Neural cell (in vitro differentiated cells): ENCODE results near the gene SACM1L. TPM values are rescaled to one million over a fixed set of nuclear protein-coding genes. Genes with fewer than 3 reads are reported as not detected.

Experiments used
- H2AFZ ChIP-seq: fragments of 200-600, 300-800 bp; sonication (generic), shearing (Covaris generic); 2 replicates; pipeline ENCODE4 v1.6.0; 2014; ENCODE audit warnings: low read depth, mild to moderate bottlenecking, antibody characterized with exemption, low read length, moderate library complexity
- H3F3A ChIP-seq: fragments of 200-600 bp; shearing (Covaris generic); 2 replicates; pipeline ENCODE4 v1.6.1; 2016; ENCODE audit warnings: mild to moderate bottlenecking, moderate library complexity, mixed read lengths, antibody characterized with exemption, low read length; ENCODE audit not compliant: insufficient read depth, poor library complexity, severe bottlenecking
- H3K27ac ChIP-seq: fragments of 200-600, 300-800 bp; sonication (generic), shearing (Covaris generic); 2 replicates; pipeline ENCODE4 v1.5.1; 2014; ENCODE audit warnings: mild to moderate bottlenecking, low read length, moderate library complexity
- H3K27me3 ChIP-seq: fragments of 300-800, 200-600 bp; sonication (generic), shearing (Covaris generic); 2 replicates; pipeline ENCODE4 v1.6.0; 2014; ENCODE audit warnings: mild to moderate bottlenecking, low read depth, low read length, moderate library complexity; ENCODE audit not compliant: insufficient read depth
- H3K36me3 ChIP-seq: fragments of 300-800, 200-600 bp; sonication (generic), shearing (Covaris generic); 2 replicates; pipeline ENCODE4 v1.5.1; 2014; ENCODE audit warnings: mild to moderate bottlenecking, antibody characterized with exemption, low read length, moderate library complexity; ENCODE audit not compliant: insufficient read depth
- H3K4me2 ChIP-seq: fragments of 300-800, 200-600 bp; sonication (generic), shearing (Covaris generic); 2 replicates; pipeline ENCODE4 v1.6.0; 2014; ENCODE audit warnings: mild to moderate bottlenecking, low read length
- H3K4me3 ChIP-seq: fragments of 300-800, 200-600 bp; sonication (generic), shearing (Covaris generic); 2 replicates; pipeline ENCODE4 v1.5.1; 2014; ENCODE audit warnings: mild to moderate bottlenecking, low read length, moderate library complexity
- H3K79me2 ChIP-seq: fragments of 200-600 bp; shearing (Covaris generic); replicated peaks from 2 replicates; pipeline ENCODE4 v1.6.0; 2014; ENCODE audit warnings: mild to moderate bottlenecking, low read length, moderate library complexity; ENCODE audit not compliant: insufficient read depth
- H3K9ac ChIP-seq: fragments of 300-800, 200-600 bp; sonication (generic), shearing (Covaris generic); 2 replicates; pipeline ENCODE4 v1.6.1; 2016; ENCODE audit warnings: mild to moderate bottlenecking, low read length, mixed read lengths
- H3K9me2 ChIP-seq: fragments of 200-600 bp; shearing (Covaris generic); 2 replicates; pipeline ENCODE4 v1.6.1; 2016; ENCODE audit warnings: mild to moderate bottlenecking, low read length, mixed read lengths; ENCODE audit not compliant: insufficient read depth
- H3K9me3 ChIP-seq: fragments of 200-600, 300-800 bp; sonication (generic), shearing (Covaris generic); 2 replicates; pipeline ENCODE4 v1.6.1; 2016; ENCODE audit warnings: mild to moderate bottlenecking, mixed run types, low read length, moderate library complexity, mixed read lengths
- H4K20me1 ChIP-seq: fragments of 200-600 bp; shearing (Covaris generic); 2 replicates; pipeline ENCODE4 v1.6.1; 2016; ENCODE audit warnings: mild to moderate bottlenecking, mixed run types; ENCODE audit not compliant: insufficient read depth
- EP300 ChIP-seq: fragments of 450-650 bp; conservative IDR thresholded peaks from 2 replicates; pipeline ENCODE4 v1.6.1; 2014; ENCODE audit warnings: antibody characterized with exemption, mild to moderate bottlenecking, moderate library complexity; ENCODE audit not compliant: poor library complexity, severe bottlenecking
- EZH2 ChIP-seq: fragments of 200-600, 300-800 bp; shearing (Covaris generic), sonication (generic); IDR thresholded peaks from 2 replicates; pipeline ENCODE4 v1.6.1; 2014; ENCODE audit warnings: antibody characterized with exemption, low read length, borderline replicate concordance, mild to moderate bottlenecking; ENCODE audit not compliant: insufficient read depth, poor library complexity, severe bottlenecking
- MXI1 ChIP-seq: fragments of 450-650 bp; conservative IDR thresholded peaks from 2 replicates; pipeline ENCODE4 v1.6.1; 2014; ENCODE audit warnings: antibody characterized with exemption, mild to moderate bottlenecking; ENCODE audit not compliant: poor library complexity, severe bottlenecking
- POLR2AphosphoS5 ChIP-seq: IDR thresholded peaks from 2 replicates; pipeline ENCODE4 v1.6.1; 2012
- RAD21 ChIP-seq: fragments of 450-650 bp; conservative IDR thresholded peaks from 2 replicates; pipeline ENCODE4 v1.6.1; 2014; ENCODE audit warnings: antibody characterized with exemption, mild to moderate bottlenecking, moderate library complexity
- SMC3 ChIP-seq: fragments of 450-650 bp; conservative IDR thresholded peaks from 2 replicates; pipeline ENCODE4 v1.6.1; 2014; ENCODE audit warnings: antibody characterized with exemption, mild to moderate bottlenecking, moderate library complexity; ENCODE audit not compliant: poor library complexity
- TAF1 ChIP-seq: IDR thresholded peaks from 2 replicates; pipeline ENCODE4 v1.6.1; 2012; ENCODE audit warnings: low read depth
- polyA plus RNA-seq: library from polyadenylated mRNA; depleted of rRNA; stranded (reverse); fragments of >200 nt; gene quantifications from 2 replicates; pipeline ENCODE4 v1.2.3, GENCODE V29; 2014
- TF ChIP-seq, protein P1 (sequence below): IDR thresholded peaks from 2 replicates; pipeline ENCODE4 v1.6.1; 2012; ENCODE audit warnings: borderline replicate concordance
- TF ChIP-seq, protein P2 (sequence below): fragments of 450-650 bp; IDR thresholded peaks from 2 replicates; pipeline ENCODE4 v1.5.1; 2014; ENCODE audit warnings: antibody characterized with exemption, mild to moderate bottlenecking, moderate library complexity; ENCODE audit not compliant: poor library complexity, severe bottlenecking

SACM1L gene
- polyA plus RNA-seq, 1 donor from 2014 or later = 66.2 TPM

DNA sequence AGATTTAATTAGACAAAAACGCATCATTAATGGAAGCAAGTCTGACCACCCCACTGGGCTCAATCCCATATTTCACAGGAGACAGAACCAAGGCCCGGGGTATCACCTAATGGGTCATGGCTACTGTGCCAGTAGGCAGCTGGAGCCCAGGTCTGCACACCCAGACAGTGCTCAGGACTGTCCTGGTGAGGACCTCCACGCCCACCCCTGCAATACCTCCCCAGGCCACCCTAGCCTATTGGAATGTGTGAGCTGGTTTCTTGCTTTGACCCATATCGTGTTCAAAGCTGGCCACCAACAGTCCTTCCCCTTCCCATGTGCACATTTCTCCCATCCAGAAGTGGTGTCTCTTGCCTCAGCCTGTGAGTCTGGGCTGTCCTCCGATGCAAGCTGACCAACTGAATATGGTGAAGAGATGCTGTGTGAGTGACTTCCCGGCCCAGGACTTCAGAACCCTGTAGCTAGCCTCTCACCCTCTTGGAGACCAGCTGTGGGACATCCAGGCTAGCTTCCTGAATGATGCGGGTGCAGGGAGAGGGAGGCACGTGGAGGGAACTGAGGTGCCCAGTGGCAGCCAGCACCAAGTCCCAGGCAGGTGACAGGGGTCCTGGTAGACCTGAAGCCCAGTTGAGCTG lies 88.0 kb downstream of the SACM1L start:
- no peaks in the 10 kb centered on the region for H3K79me2 ChIP-seq
- no peaks in the 10 kb centered on the region for H3K9me2 ChIP-seq
- no peak overlapping the region for H3K9ac ChIP-seq
- no peaks in the 10 kb centered on the region for H3K9me3 ChIP-seq
- no peaks in the 10 kb centered on the region for H3F3A ChIP-seq
- no peak overlapping the region for H3K27ac ChIP-seq
- H3K36me3 ChIP-seq = no peaks in the 10 kb centered on the region
- H3K4me3 ChIP-seq = no peak overlapping the region
- H3K27me3 ChIP-seq = no peaks in the 10 kb centered on the region
- no peak overlapping the region for H3K4me2 ChIP-seq
- no peaks in the 10 kb centered on the region for H4K20me1 ChIP-seq
- TF ChIP-seq RAD21 (no peak), POLR2AphosphoS5 (no peak), TAF1 (no peak), SMC3 (no peak), MXI1 (no peak), EZH2 (no peak), EP300 (no peak)
- TF ChIP-seq, protein P1, sequence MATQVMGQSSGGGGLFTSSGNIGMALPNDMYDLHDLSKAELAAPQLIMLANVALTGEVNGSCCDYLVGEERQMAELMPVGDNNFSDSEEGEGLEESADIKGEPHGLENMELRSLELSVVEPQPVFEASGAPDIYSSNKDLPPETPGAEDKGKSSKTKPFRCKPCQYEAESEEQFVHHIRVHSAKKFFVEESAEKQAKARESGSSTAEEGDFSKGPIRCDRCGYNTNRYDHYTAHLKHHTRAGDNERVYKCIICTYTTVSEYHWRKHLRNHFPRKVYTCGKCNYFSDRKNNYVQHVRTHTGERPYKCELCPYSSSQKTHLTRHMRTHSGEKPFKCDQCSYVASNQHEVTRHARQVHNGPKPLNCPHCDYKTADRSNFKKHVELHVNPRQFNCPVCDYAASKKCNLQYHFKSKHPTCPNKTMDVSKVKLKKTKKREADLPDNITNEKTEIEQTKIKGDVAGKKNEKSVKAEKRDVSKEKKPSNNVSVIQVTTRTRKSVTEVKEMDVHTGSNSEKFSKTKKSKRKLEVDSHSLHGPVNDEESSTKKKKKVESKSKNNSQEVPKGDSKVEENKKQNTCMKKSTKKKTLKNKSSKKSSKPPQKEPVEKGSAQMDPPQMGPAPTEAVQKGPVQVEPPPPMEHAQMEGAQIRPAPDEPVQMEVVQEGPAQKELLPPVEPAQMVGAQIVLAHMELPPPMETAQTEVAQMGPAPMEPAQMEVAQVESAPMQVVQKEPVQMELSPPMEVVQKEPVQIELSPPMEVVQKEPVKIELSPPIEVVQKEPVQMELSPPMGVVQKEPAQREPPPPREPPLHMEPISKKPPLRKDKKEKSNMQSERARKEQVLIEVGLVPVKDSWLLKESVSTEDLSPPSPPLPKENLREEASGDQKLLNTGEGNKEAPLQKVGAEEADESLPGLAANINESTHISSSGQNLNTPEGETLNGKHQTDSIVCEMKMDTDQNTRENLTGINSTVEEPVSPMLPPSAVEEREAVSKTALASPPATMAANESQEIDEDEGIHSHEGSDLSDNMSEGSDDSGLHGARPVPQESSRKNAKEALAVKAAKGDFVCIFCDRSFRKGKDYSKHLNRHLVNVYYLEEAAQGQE = no peak
- TF ChIP-seq, protein P2, sequence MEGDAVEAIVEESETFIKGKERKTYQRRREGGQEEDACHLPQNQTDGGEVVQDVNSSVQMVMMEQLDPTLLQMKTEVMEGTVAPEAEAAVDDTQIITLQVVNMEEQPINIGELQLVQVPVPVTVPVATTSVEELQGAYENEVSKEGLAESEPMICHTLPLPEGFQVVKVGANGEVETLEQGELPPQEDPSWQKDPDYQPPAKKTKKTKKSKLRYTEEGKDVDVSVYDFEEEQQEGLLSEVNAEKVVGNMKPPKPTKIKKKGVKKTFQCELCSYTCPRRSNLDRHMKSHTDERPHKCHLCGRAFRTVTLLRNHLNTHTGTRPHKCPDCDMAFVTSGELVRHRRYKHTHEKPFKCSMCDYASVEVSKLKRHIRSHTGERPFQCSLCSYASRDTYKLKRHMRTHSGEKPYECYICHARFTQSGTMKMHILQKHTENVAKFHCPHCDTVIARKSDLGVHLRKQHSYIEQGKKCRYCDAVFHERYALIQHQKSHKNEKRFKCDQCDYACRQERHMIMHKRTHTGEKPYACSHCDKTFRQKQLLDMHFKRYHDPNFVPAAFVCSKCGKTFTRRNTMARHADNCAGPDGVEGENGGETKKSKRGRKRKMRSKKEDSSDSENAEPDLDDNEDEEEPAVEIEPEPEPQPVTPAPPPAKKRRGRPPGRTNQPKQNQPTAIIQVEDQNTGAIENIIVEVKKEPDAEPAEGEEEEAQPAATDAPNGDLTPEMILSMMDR = no peak
- no peak overlapping the region for H2AFZ ChIP-seq

DNA sequence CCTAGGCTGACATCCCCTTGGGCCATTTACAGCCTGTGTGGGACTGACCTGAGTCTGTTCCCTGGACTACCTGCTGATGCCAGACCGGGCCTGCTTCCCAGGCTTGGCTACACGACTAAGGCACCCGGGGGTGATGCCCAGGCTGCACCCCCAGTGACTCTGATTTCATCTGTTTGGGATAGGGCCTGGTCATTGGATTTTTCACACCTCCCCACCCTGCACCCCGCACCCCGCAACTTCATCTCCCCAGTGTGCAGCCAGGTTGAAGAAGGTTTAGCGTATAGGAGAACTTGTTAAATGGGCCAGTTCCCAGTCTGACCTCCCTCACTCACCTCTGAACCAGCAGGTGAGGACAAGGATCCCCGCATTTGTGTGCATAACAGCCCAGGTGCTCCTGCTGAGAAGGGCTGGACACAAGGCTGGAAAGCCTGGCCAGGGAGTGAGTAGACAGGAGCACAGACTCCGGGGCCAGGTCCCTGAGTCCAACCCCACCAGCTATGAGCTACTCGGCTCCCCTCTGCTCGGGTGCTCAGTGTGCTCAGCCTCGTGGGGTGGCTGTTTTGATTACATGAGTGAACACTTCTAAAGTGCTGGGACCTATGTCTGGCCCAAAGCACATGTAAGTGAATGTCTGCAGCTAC lies 88.7 kb downstream of the SACM1L start:
- TF ChIP-seq TAF1 (no peak), EP300 (no peak), SMC3 (no peak)

More for the DNA sequence above, 88.7 kb downstream of the SACM1L start:
- Histone ChIP-seq H3K9me2 (no peaks in the 10 kb centered on the region), H3K79me2 (no peaks in the 10 kb centered on the region), H3K9me3 (no peaks in the 10 kb centered on the region), H3K36me3 (no peaks in the 10 kb centered on the region), H3K27me3 (no peaks in the 10 kb centered on the region), H3F3A (no peaks in the 10 kb centered on the region), H2AFZ (no peak overlapping the region), H3K4me3 (no peak overlapping the region), H3K4me2 (no peak overlapping the region), H3K27ac (no peak overlapping the region), H3K9ac (no peak overlapping the region), H4K20me1 (no peaks in the 10 kb centered on the region)
